Fibroblast of mammary gland (primary cell): Measurements from ENCODE around the gene ZCCHC13.

ENCODE experiments used
- DNase-seq: peaks from one replicate; pipeline ENCODE4 v3.0.0-alpha.2; 2010; ENCODE audit warnings: low read depth
- H3K4me3 ChIP-seq: 2 replicates; pipeline ENCODE4 v1.5.1; 2011; ENCODE audit warnings: low read depth, mild to moderate bottlenecking, low read length, moderate library complexity; ENCODE audit not compliant: control insufficient read depth
- CTCF ChIP-seq: conservative IDR thresholded peaks from 2 replicates; pipeline ENCODE4 v1.5.1; 2011; ENCODE audit warnings: low read depth, low read length, inconsistent platforms; ENCODE audit not compliant: control insufficient read depth, insufficient read depth

ZCCHC13 gene

GRCh38 chrX:74277320-74277719, 26.7 kb upstream of the ZCCHC13 start:
- TF ChIP-seq CTCF = no peak
- H3K4me3 ChIP-seq = no peak overlapping the region
- no peak for DNase-seq

- TF ChIP-seq CTCF = no peak
Observed at GRCh38 chrX:74277846-74278245, 26.1 kb upstream of the ZCCHC13 start.

GRCh38 chrX:74280759-74281158, 23.2 kb upstream of the ZCCHC13 start:
- no peak for TF ChIP-seq CTCF
- DNase-seq = no peak
- no peak overlapping the region for H3K4me3 ChIP-seq

More at GRCh38 chrX:74277846-74278245, 26.1 kb upstream of the ZCCHC13 start:
- no peak overlapping the region for H3K4me3 ChIP-seq
- no peak for DNase-seq

GRCh38 chrX:74284391-74284952, 19.5 kb upstream of the ZCCHC13 start:
- no peak for TF ChIP-seq CTCF
- DNase-seq = no peak
- no peak overlapping the region for H3K4me3 ChIP-seq

- DNase-seq = peak; percentile 58
- H3K4me3 ChIP-seq = no peak overlapping the region
- TF ChIP-seq CTCF = no peak
Observed at GRCh38 chrX:74286950-74287740, 16.8 kb upstream of the ZCCHC13 start.

GRCh38 chrX:74291577-74291963, 12.4 kb upstream of the ZCCHC13 start:
- DNase-seq = no peak
- no peak for TF ChIP-seq CTCF
- H3K4me3 ChIP-seq = peak overlapping the region; percentile 69
